Transverse colon (tissue), 4 donors: Measurements from ENCODE around the gene CORIN.

Experiments used
- EP300 ChIP-seq: sonication (generic); formaldehyde crosslinking; IDR thresholded peaks from one replicate; pipeline ENCODE4 v1.6.1; 2017; ENCODE audit warnings: antibody characterized with exemption, low read depth
- POLR2A ChIP-seq: fragments of 450-650 bp; IDR thresholded peaks from one replicate; pipeline ENCODE4 v1.6.1; 2016; ENCODE audit warnings: antibody characterized with exemption, mild to moderate bottlenecking, moderate library complexity
- POLR2AphosphoS5 ChIP-seq, 3 donors: sonication (generic); formaldehyde crosslinking; IDR thresholded peaks; one replicate each; pipeline ENCODE4 v1.6.1; 2016; ENCODE audit warnings: antibody characterized with exemption in 3 of 3
- TF ChIP-seq, protein P1 (sequence below), 5 experiments: fragments of 200-600 bp in 3 of 5; fragments of 450-650 bp in 2 of 5; sonication (generic) in 3 of 5; IDR thresholded peaks; 1 replicate in 2 of 5; 2 replicates in 3 of 5; pipeline ENCODE4 v1.5.1; 2016 to 2017; ENCODE audit warnings: antibody characterized with exemption in 5 of 5, inconsistent platforms in 3 of 5, mild to moderate bottlenecking in 2 of 5, moderate library complexity in 1 of 5

DNA sequence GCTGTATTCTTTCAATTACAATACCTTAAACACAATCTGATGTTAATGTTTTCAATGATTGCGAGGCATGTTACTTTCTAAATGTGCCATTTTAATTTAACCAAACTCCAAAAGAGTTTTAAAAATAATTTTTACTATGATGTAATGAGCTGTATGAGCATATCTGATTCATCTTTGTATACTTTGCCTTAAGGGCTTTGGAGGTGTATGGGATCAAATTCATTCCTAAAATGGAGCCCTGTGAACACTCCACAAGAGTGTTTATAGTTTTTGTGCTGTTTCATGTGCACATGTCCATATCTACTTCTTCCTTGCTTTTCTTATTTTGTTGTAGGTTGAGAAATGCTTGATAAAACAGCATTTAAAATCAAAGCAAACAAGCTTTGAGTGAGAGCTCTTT is 270.4 kb downstream of the CORIN start:
- TF ChIP-seq POLR2A: no peak
- no peak for TF ChIP-seq POLR2AphosphoS5 (IDR thresholded peaks at IDR 0.05)
- TF ChIP-seq, protein P1, sequence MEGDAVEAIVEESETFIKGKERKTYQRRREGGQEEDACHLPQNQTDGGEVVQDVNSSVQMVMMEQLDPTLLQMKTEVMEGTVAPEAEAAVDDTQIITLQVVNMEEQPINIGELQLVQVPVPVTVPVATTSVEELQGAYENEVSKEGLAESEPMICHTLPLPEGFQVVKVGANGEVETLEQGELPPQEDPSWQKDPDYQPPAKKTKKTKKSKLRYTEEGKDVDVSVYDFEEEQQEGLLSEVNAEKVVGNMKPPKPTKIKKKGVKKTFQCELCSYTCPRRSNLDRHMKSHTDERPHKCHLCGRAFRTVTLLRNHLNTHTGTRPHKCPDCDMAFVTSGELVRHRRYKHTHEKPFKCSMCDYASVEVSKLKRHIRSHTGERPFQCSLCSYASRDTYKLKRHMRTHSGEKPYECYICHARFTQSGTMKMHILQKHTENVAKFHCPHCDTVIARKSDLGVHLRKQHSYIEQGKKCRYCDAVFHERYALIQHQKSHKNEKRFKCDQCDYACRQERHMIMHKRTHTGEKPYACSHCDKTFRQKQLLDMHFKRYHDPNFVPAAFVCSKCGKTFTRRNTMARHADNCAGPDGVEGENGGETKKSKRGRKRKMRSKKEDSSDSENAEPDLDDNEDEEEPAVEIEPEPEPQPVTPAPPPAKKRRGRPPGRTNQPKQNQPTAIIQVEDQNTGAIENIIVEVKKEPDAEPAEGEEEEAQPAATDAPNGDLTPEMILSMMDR (IDR thresholded peaks at IDR 0.05): no peak
- TF ChIP-seq EP300: no peak
